ENCODE results near the gene B4GALT3. TPM values are rescaled to one million over a fixed set of nuclear protein-coding genes. Genes with fewer than 3 reads are reported as not detected.
A peak's percentile ranks its signal among the peaks of the same experiment; 100 is the strongest.

B4GALT3 gene
- total RNA-seq, 3 donors from 2014 or later (not counting 1 experiment from before 2014, with no cell fraction given) = 58.4 to 62.2 (median 59.4) TPM

GRCh38 chr1:161137881-161138280 lies 39.4 kb downstream of the B4GALT3 start:
- no peak for TF ChIP-seq CTCF (IDR thresholded peaks at IDR 0.05)
- H3K27me3 ChIP-seq (ENCODE audit: control insufficient read depth, insufficient read depth, low read length) = no peaks in the 10 kb centered on the region
- intact Hi-C loops (cut with micrococcal nuclease) = no loop called here
- no peaks in the 10 kb centered on the region for H3K9me3 ChIP-seq (ENCODE audit: control insufficient read depth, insufficient read depth, low read length)
- DNase-seq (no peak), ATAC-seq (no peak)
- H3K36me3 ChIP-seq (ENCODE audit: control insufficient read depth, insufficient read depth, low read length) = no peaks in the 10 kb centered on the region
- Mint-ChIP-seq H3K4me3 (no peak overlapping the region), H3K9me3 (no peaks in the 10 kb centered on the region), H3K4me1 (peaks cover 0 to 16% of the 10 kb centered on the region in 2 donors), H3K27ac (no peak overlapping the region), H3K27me3 (ENCODE audit: low read depth in 2 of 2) (no peaks in the 10 kb centered on the region), H3K36me3 (no peaks in the 10 kb centered on the region)
- no peak overlapping the region for H3K27ac ChIP-seq (ENCODE audit: low read length)
- 94% methylated on average over 3 of the region's 3 CpGs for WGBS (ENCODE audit: insufficient coverage)
- no peak overlapping the region for H3K4me3 ChIP-seq (ENCODE audit: low read length)
- peaks cover 12% of the 10 kb centered on the region for H3K4me1 ChIP-seq (ENCODE audit: control insufficient read depth, insufficient read depth, low read length)

DNA sequence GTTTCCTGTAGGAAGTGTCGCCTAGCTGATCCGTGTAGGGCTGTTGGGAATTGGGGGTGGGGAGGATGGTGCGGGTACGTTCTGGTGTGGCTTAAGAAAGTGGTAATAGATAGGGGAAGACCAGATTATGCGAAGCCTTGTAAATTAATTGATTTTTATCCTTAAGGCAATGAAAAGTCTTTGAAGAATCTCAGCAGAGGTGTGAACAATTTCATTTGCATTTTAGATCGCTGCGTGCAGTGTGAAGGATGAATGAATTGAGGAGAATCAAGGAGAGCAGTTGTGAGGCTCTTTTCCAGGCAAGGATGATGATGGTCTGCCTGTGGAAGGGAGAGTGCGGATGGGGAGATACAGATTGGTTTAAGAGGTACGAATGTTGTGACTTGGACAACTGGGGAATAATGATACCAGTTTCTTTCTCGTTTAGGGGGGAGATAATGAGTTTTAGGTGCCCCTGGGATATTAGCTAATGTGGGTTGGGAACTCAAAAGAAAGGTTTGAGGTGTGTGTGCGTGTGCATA lies 44.0 kb downstream of the B4GALT3 start:
- Mint-ChIP-seq H3K9me3 (no peaks in the 10 kb centered on the region), H3K27me3 (ENCODE audit: low read depth in 2 of 2) (no peaks in the 10 kb centered on the region), H3K4me1 (peaks cover 19 to 39% of the 10 kb centered on the region in 2 donors), H3K4me3 (no peak overlapping the region), H3K27ac (no peak overlapping the region), H3K36me3 (no peaks in the 10 kb centered on the region)
- no peak for TF ChIP-seq CTCF (IDR thresholded peaks at IDR 0.05)
- ATAC-seq (peak in 2 of 3 donors; percentile 2 to 5), DNase-seq (no peak)
- Histone ChIP-seq H3K27me3 (ENCODE audit: control insufficient read depth, insufficient read depth, low read length) (no peaks in the 10 kb centered on the region), H3K4me1 (ENCODE audit: control insufficient read depth, insufficient read depth, low read length) (peaks cover 21% of the 10 kb centered on the region), H3K9me3 (ENCODE audit: control insufficient read depth, insufficient read depth, low read length) (no peaks in the 10 kb centered on the region), H3K4me3 (ENCODE audit: low read length) (peak overlapping the region; percentile 77), H3K27ac (ENCODE audit: low read length) (peak overlapping the region; percentile 81), H3K36me3 (ENCODE audit: control insufficient read depth, insufficient read depth, low read length) (peaks cover 3% of the 10 kb centered on the region)
- 7% methylated on average over 11 of the region's 11 CpGs for WGBS (ENCODE audit: insufficient coverage)
- intact Hi-C loops (cut with micrococcal nuclease) = loop anchor here (1.0 kb wide), 1 partner anchor 20 kb away; the partner anchor contains the start of gene UFC1

DNA sequence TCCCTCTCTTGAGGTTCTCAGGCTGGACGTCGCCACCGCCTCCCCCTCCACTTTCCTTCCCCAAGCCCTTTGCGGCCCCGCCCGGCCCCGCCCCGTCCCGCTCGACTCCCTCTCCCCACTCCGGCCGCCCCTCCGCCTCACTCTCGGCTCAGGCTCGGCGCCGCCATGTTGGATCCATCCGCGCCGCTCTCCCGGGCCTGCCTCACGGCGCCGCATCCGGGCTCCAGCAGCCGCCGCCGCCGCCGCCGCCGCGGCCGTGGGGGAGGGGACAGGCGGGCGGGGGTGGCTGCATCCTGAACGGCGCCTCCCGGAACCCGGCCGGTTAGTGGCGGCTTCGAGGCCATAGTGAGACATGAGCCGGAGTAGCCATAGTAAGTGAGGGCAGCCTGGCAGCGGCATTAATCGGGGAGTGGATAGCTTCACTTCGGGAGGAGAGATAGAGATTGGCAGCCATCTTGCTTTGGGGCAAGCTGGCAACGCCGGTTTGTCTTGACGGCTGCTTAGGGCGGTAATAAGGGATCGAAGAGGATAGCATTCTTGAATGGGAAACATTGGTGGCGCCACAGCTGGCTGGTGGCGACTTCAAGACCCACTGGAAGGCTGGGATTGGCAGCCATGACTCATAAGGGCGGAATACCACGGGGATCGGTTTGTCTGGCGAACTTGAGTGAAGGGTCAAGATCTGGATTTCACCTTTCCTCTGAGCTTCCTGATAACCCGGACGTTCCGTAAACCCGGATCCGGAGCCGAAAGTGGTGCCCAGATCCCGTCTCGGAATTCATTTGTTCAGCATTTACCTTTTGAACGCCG lies 44.7 kb downstream of the B4GALT3 start, which contains the start of gene DEDD:
Gene DEDD (minus strand): TSS at position 258 of the 810 bp plus-strand sequence. CDS start 8,205 bp downstream, outside the sequence.
- Mint-ChIP-seq H3K4me3 (no peak within 1 kb of the TSS), H3K4me1 (peaks cover 21 to 43% of the 10 kb centered on the region in 2 donors), H3K9me3 (no peaks in the 10 kb centered on the region), H3K27ac (no peak within 1 kb of the TSS), H3K27me3 (ENCODE audit: low read depth in 2 of 2) (no peaks in the 10 kb centered on the region), H3K36me3 (no peaks in the 10 kb centered on the region)
- H3K9me3 ChIP-seq (ENCODE audit: control insufficient read depth, insufficient read depth, low read length) = no peaks in the 10 kb centered on the region
- peaks cover 7% of the 10 kb centered on the region for H3K36me3 ChIP-seq (ENCODE audit: control insufficient read depth, insufficient read depth, low read length)
- peaks cover 21% of the 10 kb centered on the region for H3K4me1 ChIP-seq (ENCODE audit: control insufficient read depth, insufficient read depth, low read length)
- intact Hi-C loops (cut with micrococcal nuclease) = loop anchor here (1.0 kb wide), 3 partner anchors 15 to 34 kb away; partner anchors contain the start of genes PPOX and UFC1
- TF ChIP-seq CTCF (IDR thresholded peaks at IDR 0.05) = no peak
- no peaks in the 10 kb centered on the region for H3K27me3 ChIP-seq (ENCODE audit: control insufficient read depth, insufficient read depth, low read length)
- DNase-seq (peak; percentile 81 to 95), ATAC-seq (peak; percentile 92 to 97 (median 95))
- under 1% methylated on average over 62 of the region's 68 CpGs for WGBS (ENCODE audit: insufficient coverage)
- H3K27ac ChIP-seq (ENCODE audit: low read length) = peak within 1 kb of the TSS; percentile 81
- H3K4me3 ChIP-seq (ENCODE audit: low read length) = peak within 1 kb of the TSS; percentile 77
